ENCODE data around the gene ARHGAP29.

The ARHGAP29 gene, protein sequence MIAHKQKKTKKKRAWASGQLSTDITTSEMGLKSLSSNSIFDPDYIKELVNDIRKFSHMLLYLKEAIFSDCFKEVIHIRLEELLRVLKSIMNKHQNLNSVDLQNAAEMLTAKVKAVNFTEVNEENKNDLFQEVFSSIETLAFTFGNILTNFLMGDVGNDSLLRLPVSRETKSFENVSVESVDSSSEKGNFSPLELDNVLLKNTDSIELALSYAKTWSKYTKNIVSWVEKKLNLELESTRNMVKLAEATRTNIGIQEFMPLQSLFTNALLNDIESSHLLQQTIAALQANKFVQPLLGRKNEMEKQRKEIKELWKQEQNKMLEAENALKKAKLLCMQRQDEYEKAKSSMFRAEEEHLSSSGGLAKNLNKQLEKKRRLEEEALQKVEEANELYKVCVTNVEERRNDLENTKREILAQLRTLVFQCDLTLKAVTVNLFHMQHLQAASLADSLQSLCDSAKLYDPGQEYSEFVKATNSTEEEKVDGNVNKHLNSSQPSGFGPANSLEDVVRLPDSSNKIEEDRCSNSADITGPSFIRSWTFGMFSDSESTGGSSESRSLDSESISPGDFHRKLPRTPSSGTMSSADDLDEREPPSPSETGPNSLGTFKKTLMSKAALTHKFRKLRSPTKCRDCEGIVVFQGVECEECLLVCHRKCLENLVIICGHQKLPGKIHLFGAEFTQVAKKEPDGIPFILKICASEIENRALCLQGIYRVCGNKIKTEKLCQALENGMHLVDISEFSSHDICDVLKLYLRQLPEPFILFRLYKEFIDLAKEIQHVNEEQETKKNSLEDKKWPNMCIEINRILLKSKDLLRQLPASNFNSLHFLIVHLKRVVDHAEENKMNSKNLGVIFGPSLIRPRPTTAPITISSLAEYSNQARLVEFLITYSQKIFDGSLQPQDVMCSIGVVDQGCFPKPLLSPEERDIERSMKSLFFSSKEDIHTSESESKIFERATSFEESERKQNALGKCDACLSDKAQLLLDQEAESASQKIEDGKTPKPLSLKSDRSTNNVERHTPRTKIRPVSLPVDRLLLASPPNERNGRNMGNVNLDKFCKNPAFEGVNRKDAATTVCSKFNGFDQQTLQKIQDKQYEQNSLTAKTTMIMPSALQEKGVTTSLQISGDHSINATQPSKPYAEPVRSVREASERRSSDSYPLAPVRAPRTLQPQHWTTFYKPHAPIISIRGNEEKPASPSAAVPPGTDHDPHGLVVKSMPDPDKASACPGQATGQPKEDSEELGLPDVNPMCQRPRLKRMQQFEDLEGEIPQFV

GRCh38 chr1:94237291-94238226 lies at the start of gene ARHGAP29:
ARHGAP29 (minus strand) TSS chr1:94237584; CDS start chr1:94231611, 5,973 bp downstream.
- DNase-seq, result peak; percentile 33 to 73

- DNase-seq, result no peak
Observed at GRCh38 chr1:94286864-94287437, 49.6 kb upstream of the ARHGAP29 start.

- no peak for DNase-seq
Observed at GRCh38 chr1:94285031-94285654, 47.8 kb upstream of the ARHGAP29 start.

DNA sequence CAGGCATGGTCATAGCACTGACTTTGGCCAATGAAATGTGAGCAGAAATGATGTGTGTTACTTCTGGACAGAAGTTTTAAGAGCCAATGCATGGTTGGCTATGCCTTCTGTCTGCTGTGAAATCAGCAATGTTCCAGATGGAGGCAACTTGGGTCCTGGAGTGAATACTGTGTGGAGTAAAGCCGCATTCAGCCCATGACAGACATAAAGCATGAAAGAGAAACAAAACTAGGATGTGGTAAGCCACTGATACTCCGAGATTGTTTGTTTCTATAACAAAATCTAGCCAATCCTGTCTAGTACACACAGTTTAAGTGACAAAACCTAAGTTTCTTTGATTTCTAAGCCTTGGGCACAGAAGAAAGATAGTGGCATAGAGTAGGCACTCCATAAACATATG lies 47.1 kb upstream of the ARHGAP29 start:
- DNase-seq, result no peak

- DNase-seq, result no peak
Observed at GRCh38 chr1:94283462-94283861, 46.1 kb upstream of the ARHGAP29 start.

- no peak for DNase-seq
Observed at GRCh38 chr1:94282143-94282711, 44.8 kb upstream of the ARHGAP29 start.

GRCh38 chr1:94281361-94282142 lies 44.2 kb upstream of the ARHGAP29 start:
- DNase-seq, result no peak

- DNase-seq, result no peak
Observed at GRCh38 chr1:94280541-94280940, 43.2 kb upstream of the ARHGAP29 start.

GRCh38 chr1:94279462-94279861 lies 42.1 kb upstream of the ARHGAP29 start:
- no peak for DNase-seq

- no peak for DNase-seq
Observed at GRCh38 chr1:94279038-94279437, 41.7 kb upstream of the ARHGAP29 start.

- DNase-seq, result no peak
Observed at GRCh38 chr1:94276988-94277434, 39.6 kb upstream of the ARHGAP29 start.

DNA sequence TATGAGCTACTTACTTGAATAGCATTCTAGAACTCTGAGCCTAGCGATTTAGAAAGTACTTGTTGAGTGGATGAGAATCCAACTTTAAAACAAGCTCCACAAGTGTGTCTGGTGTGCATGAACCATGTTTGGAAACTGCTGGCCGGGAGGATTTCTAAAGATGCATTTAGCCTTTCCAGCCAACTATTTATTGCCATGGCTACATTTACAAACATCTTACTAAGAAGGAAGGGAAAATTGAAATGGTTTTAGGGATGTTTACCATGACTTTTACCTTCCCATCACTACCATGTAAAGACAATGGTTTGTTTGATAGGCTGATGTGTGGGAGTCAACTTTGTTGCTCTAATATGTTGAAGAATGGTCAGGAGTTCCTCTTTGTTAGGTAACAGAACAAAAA lies 37.7 kb upstream of the ARHGAP29 start:
- no peak for DNase-seq

DNA sequence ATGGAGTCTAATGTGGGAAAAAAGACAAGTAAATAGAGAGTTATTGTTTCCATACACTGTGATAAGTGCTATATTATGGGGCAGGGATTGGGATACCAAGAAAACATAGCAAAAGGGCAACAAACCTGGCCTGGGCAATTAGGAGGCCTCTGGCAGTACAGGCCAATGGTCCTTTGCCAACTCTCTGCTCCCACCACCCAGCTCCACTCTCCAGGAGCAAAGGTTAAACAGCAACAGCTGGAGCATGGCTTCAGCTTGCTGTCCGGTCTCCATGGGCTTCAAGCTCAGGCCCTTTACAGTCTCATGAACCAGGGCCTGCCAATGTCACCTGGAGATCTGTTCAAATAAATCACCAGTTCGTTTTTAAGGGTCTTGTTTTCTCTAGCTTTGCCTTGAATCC lies 37.2 kb upstream of the ARHGAP29 start:
- no peak for DNase-seq

DNA sequence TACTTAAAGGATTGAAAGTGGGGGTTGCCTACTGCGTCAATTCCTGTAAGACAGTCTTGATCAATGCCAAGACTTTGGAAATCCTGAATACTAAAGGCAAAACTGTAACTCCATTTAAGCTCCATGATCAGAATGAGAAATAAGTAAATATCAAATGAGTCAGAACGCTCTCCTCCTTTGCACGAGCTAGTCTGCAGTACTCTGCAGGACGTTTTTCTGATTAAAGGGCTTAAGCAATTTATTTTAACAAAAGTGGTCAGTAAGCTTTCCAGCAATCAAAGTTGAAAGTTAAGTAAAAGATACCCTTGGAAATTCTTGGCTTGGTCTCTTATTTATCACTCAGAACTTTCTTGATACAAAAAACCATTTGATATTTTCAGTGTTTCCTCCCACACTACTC lies 35.7 kb upstream of the ARHGAP29 start:
- DNase-seq, result no peak

DNA sequence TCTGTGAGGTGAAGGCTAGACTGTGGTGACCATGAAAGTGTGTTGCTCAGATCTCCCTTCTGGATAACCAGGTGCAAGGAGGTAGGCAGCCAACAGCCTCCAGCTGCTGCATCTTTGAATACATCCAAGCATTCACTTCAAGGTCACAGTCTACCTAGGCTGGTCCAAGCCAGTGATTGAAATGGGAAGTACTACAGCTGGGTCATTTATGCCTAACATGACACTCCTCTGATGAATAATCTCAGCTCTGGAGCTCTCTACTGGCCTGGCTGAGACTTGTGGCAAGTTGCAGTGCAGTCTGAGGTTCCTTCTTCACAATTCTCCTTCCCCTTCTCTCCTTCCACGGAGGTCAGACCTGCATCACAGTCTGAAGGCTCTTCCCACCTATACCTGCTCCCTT lies 35.0 kb upstream of the ARHGAP29 start:
- no peak for DNase-seq

DNA sequence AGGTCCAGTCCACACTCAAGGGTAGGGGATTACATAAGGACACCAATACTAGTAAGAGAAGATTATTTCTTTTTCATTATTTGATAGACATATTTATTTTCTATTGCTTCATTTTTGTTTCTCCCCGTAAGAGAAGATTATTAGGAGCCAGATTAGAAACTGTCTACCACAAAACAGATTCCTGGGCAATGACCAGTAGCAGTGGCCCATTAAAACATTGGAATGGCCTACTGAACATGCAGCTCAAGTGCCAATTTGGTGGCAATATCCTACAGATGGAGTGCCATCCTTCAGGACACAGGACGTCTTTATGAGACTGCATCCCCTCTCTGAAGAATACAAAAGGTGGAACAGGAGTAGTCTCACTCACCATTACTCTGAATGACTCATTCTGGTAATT lies 34.0 kb upstream of the ARHGAP29 start:
- DNase-seq, result no peak

DNA sequence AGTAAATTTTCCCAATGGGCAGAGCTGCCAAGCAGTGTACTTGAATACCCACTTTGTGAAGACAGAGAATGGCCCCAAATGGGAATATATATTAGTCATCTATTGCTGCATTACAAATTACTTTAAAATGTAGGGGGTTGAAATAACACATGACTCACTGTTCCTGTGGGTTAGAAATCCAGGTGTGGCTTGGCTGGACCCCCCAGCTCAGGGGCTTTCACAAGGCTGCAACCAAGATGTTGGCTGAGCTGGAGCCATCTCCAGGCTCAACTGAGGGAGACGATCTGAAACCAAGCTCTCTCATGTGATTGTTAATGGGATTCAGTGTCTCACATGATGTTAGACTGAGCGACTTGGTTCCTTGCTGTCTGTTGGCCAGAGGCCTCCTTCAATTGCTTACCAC lies 33.4 kb upstream of the ARHGAP29 start:
- no peak for DNase-seq

DNA sequence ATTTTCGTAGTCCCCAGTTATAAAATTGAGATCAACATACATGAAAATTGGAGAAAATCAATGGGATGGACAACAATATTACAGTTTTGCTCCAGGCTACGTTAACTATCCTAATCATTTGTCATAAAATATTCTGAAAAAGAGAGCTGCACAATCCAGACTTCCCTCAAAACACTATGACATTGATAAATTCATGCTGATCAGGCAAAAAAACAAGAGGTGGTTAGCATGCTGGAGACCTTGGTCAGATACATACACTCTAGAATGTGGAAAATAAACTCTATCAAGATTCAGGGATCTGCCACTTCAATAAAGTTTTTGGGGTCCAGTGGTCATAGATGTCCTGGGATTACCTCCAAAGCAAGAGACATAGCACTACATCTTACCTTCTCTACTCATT lies 32.5 kb upstream of the ARHGAP29 start:
- DNase-seq, result no peak

GRCh38 chr1:94265906-94266305 lies 28.5 kb upstream of the ARHGAP29 start:
- no peak for DNase-seq

GRCh38 chr1:94265011-94265422 lies 27.6 kb upstream of the ARHGAP29 start:
- no peak for DNase-seq

Measured in SW 1271 (cell line).